ENCODE data around the gene DOCK2. TPM values are rescaled to one million over a fixed set of nuclear protein-coding genes. Genes with fewer than 3 reads are reported as not detected.

DOCK2 gene
- total RNA-seq, 2 donors from 2014 or later, result 32.1 to 40.3 TPM

DNA sequence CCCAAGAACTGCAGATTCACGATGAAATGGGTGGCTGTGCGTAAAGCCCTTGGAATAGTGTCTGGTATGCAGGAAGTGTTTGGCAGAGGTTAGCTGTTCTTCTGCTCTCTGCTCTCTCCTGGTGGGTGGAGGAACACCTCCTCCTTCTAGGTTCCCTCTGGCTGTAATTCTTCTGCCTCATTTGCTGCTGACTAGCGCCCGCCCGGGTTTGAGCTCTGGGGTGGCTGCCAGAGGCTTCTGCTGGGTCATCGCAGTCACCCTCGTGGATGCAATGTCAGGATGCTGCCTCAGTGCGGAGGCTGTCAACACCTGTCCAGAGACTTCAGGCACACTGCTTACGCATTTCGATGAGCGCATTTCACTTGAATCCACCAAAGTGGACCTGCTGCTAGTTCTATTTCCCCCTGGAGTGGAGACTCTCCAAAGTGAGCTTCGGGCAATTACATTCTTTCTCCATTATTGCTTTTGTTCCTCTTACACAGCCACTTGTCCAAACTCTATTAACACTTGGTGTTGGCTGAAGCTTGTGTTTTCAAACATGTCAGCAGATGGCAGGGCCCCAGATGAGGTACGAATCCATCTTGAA is 11.7 kb downstream of the DOCK2 start:
- Histone ChIP-seq H3K4me3 (no peak overlapping the region), H3K36me3 (no peaks in the 10 kb centered on the region), H3K4me1 (ENCODE audit: control insufficient read depth in 1 of 2, low read depth in 2 of 2) (peaks cover 6 to 17% of the 10 kb centered on the region in 2 donors), H3K9me3 (no peaks in the 10 kb centered on the region), H3K27ac (no peak overlapping the region), H3K27me3 (replicated peaks; ENCODE audit: insufficient read depth) (no peaks in the 10 kb centered on the region)
- DNase-seq (ENCODE audit: low spot score), result no peak
- TF ChIP-seq, protein P1, sequence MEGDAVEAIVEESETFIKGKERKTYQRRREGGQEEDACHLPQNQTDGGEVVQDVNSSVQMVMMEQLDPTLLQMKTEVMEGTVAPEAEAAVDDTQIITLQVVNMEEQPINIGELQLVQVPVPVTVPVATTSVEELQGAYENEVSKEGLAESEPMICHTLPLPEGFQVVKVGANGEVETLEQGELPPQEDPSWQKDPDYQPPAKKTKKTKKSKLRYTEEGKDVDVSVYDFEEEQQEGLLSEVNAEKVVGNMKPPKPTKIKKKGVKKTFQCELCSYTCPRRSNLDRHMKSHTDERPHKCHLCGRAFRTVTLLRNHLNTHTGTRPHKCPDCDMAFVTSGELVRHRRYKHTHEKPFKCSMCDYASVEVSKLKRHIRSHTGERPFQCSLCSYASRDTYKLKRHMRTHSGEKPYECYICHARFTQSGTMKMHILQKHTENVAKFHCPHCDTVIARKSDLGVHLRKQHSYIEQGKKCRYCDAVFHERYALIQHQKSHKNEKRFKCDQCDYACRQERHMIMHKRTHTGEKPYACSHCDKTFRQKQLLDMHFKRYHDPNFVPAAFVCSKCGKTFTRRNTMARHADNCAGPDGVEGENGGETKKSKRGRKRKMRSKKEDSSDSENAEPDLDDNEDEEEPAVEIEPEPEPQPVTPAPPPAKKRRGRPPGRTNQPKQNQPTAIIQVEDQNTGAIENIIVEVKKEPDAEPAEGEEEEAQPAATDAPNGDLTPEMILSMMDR (IDR thresholded peaks at IDR 0.05), result no peak
- ATAC-seq (ENCODE audit: insufficient number of reproducible peaks, low FRiP score, low read depth), result no peak

DNA sequence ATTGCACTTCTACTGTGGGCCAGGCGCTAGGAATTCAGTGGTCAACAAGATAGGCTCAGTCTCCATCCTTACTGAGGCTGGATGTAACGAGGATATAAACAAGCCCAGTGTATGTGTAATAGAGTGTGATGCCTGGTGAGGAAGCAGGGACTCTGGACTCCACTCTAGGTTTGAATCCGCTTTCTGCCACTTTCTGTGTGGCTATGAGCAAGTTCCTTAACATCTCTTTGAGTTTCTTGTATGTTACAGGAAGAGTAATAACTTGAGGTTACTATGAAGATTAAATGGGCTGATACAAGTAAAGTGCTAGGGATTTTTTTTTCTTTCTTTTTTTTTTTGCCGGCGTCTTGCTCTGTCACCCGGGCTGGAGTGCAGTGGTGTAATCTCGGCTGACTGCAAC is 12.4 kb downstream of the DOCK2 start:
- DNase-seq (ENCODE audit: low spot score) (no peak), ATAC-seq (ENCODE audit: insufficient number of reproducible peaks, low FRiP score, low read depth) (no peak)
- no peak overlapping the region for H3K27ac ChIP-seq
- H3K36me3 ChIP-seq, result no peaks in the 10 kb centered on the region
- TF ChIP-seq, protein P1 (IDR thresholded peaks at IDR 0.05), result no peak
- peaks cover 6 to 17% of the 10 kb centered on the region in 2 donors for H3K4me1 ChIP-seq (ENCODE audit: control insufficient read depth in 1 of 2, low read depth in 2 of 2)
- H3K4me3 ChIP-seq, result no peak overlapping the region
- no peaks in the 10 kb centered on the region for H3K27me3 ChIP-seq (replicated peaks; ENCODE audit: insufficient read depth)
- no peaks in the 10 kb centered on the region for H3K9me3 ChIP-seq

DNA sequence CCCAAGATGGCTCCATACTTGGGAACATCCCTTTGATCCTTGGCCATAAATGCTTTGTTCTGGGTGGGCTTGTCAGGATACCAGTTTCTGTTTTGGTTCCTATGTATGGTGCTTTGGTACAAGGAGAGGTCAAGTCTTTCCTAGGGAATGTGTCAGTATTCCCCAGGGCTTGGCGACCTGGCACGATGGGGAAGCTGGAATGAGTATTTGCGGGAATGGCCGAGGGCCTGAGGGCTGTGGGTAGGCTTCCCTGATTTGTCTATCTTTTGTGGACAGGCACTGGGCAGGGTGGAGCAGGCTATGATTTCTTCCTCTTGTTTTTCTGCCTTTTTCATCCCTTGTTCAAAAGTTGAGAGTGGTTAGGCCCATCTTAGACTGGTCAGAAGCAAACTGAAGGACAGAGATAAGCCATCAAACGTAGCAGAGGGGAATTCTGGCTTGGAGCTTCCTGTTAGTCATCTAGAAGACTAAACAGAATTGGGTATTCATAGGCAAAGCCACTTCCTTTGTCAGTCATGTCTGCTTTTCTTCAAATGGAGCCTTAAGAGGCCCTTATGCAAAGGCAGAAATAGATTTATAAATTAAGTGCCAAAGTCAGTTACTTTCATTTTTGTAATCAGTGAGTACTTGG is 13.7 kb downstream of the DOCK2 start:
- TF ChIP-seq, protein P1 (IDR thresholded peaks at IDR 0.05), result no peak
- peaks cover 6 to 17% of the 10 kb centered on the region in 2 donors for H3K4me1 ChIP-seq (ENCODE audit: control insufficient read depth in 1 of 2, low read depth in 2 of 2)
- no peaks in the 10 kb centered on the region for H3K27me3 ChIP-seq (replicated peaks; ENCODE audit: insufficient read depth)
- no peak overlapping the region for H3K27ac ChIP-seq
- H3K4me3 ChIP-seq, result no peak overlapping the region
- H3K36me3 ChIP-seq, result no peaks in the 10 kb centered on the region
- no peak for DNase-seq (ENCODE audit: low spot score)
- H3K9me3 ChIP-seq, result no peaks in the 10 kb centered on the region
- no peak for ATAC-seq (ENCODE audit: insufficient number of reproducible peaks, low FRiP score, low read depth)

DNA sequence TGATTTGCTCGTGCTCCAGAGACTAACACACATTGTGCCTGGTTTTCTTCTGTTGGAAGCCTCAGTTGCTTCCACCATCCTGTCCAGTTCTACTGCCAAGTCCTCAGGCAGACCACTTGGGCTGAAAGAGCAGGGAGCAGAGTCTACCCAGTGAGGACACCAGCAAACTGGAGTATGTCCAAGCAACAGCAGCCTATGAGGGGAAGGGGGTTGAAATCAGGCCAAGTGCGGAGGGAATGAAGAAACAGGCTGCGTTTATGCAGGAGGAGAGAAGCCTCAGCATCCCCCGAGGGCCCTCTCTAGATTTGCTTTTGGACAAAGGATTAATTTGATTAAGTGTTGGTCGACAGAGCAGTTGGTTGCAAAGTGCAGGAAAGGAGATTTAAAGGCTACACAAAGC is 14.5 kb downstream of the DOCK2 start:
- no peaks in the 10 kb centered on the region for H3K9me3 ChIP-seq
- TF ChIP-seq, protein P1 (IDR thresholded peaks at IDR 0.05), result no peak
- no peaks in the 10 kb centered on the region for H3K36me3 ChIP-seq
- no peak overlapping the region for H3K4me3 ChIP-seq
- no peak overlapping the region for H3K27ac ChIP-seq
- no peak for DNase-seq (ENCODE audit: low spot score)
- H3K27me3 ChIP-seq (replicated peaks; ENCODE audit: insufficient read depth), result no peaks in the 10 kb centered on the region
- H3K4me1 ChIP-seq (ENCODE audit: control insufficient read depth in 1 of 2, low read depth in 2 of 2), result peaks cover 6 to 17% of the 10 kb centered on the region in 2 donors
- ATAC-seq (ENCODE audit: insufficient number of reproducible peaks, low FRiP score, low read depth), result no peak

DNA sequence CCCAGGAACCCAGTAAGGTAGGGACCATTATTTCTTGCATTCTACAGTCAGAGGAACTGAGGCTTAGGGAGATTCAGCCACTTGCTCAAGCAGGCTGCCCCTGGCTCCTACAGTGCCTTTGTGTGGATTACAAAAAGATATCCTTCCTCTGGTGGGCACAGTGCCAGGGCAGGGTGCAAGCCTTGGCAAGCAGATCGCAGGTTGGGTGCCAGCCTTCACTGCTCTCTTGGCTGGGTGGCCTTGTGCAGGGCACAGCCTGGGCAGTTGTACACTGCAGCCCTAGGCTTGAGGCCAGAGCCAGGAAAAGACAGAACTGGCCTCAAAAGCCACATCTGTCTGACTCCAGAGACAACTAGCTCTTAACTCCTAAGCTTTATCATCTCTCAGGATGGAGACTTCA is 15.0 kb downstream of the DOCK2 start:
- no peaks in the 10 kb centered on the region for H3K27me3 ChIP-seq (replicated peaks; ENCODE audit: insufficient read depth)
- H3K36me3 ChIP-seq, result no peaks in the 10 kb centered on the region
- no peak for ATAC-seq (ENCODE audit: insufficient number of reproducible peaks, low FRiP score, low read depth)
- H3K27ac ChIP-seq, result no peak overlapping the region
- DNase-seq (ENCODE audit: low spot score), result no peak
- no peak overlapping the region for H3K4me3 ChIP-seq
- peaks cover 6 to 17% of the 10 kb centered on the region in 2 donors for H3K4me1 ChIP-seq (ENCODE audit: control insufficient read depth in 1 of 2, low read depth in 2 of 2)
- no peaks in the 10 kb centered on the region for H3K9me3 ChIP-seq
- TF ChIP-seq, protein P1 (IDR thresholded peaks at IDR 0.05), result no peak
